ENCODE results near the gene SLC30A5.

DNA sequence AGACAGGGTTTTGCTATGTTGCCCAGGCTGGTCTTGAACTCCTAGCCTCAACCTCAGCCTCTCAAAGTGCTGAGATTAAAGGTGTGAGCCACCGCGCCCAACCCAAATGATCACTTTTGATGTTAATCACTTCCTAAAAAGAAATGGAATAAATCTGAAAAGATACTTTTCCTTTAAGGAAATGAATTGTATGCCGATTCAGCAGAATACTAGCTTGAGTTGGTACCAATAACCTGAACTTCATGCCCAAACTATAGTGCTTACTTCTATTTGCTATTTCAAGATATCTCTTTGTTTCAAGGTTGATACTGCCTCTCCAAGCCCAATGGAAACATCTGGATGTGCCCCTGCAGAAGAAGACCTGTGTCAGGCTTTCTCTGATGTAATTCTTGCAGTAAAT, 77.2 kb downstream of the SLC30A5 start:
- TF ChIP-seq POLR2A (IDR thresholded peaks at IDR 0.05; ENCODE audit: low read length) (no peak), GATA1 (IDR thresholded peaks at IDR 0.05; ENCODE audit: low read depth, low read length) (no peak)

Data from erythroblast (primary cell).